Left renal cortex interstitium (tissue), 4 donors: ENCODE measurements around the gene TPST2. TPM values are rescaled to one million over a fixed set of nuclear protein-coding genes. Genes with fewer than 3 reads are reported as not detected.

Experiments used
- DNase-seq, 4 donors: peaks; one replicate each; pipeline ENCODE4 v3.0.0-alpha.2; 2013; ENCODE audit warnings: low read depth in 4 of 4, low spot score in 2 of 4, missing footprints in 1 of 4
- polyA plus RNA-seq, 4 donors: library from polyadenylated mRNA; unstranded; fragments of 120-200 nt; gene quantifications; one replicate each; pipeline ENCODE4 v1.2.1, GENCODE V29; 2013; ENCODE audit not compliant: insufficient read length in 4 of 4

The TPST2 gene
- polyA plus RNA-seq, 4 donors = 26.7 to 32.6 (median 29.1) TPM

GRCh38 chr22:26612652-26613051 is 22.7 kb upstream of the TPST2 start:
- DNase-seq = no peak

GRCh38 chr22:26610996-26611395 is 21.1 kb upstream of the TPST2 start:
- no peak for DNase-seq

GRCh38 chr22:26610072-26610958 is 20.4 kb upstream of the TPST2 start:
- no peak for DNase-seq

GRCh38 chr22:26609287-26609686 is 19.4 kb upstream of the TPST2 start:
- no peak for DNase-seq

- DNase-seq = no peak
Observed at GRCh38 chr22:26608129-26608528, 18.2 kb upstream of the TPST2 start.

- DNase-seq = no peak
Observed at GRCh38 chr22:26606611-26607010, 16.7 kb upstream of the TPST2 start.

- DNase-seq = no peak
Observed at GRCh38 chr22:26604368-26604767, 14.4 kb upstream of the TPST2 start.

GRCh38 chr22:26602127-26602526 is 12.2 kb upstream of the TPST2 start:
- DNase-seq = no peak

GRCh38 chr22:26601726-26602125 is 11.8 kb upstream of the TPST2 start:
- DNase-seq = no peak

- no peak for DNase-seq
Observed at GRCh38 chr22:26599505-26599904, 9.6 kb upstream of the TPST2 start.

- DNase-seq = no peak
Observed at GRCh38 chr22:26597480-26597879, 7.5 kb upstream of the TPST2 start.

GRCh38 chr22:26597026-26597425 is 7.1 kb upstream of the TPST2 start:
- no peak for DNase-seq

- DNase-seq = no peak
Observed at GRCh38 chr22:26593763-26594162, 3.8 kb upstream of the TPST2 start.

- no peak for DNase-seq
Observed at GRCh38 chr22:26592421-26592891, 2.5 kb upstream of the TPST2 start.

- no peak for DNase-seq
Observed at GRCh38 chr22:26589367-26589844, 526 bp downstream of the TPST2 start.

GRCh38 chr22:26588729-26589366 is 1.1 kb downstream of the TPST2 start:
- DNase-seq = no peak

- no peak for DNase-seq
Observed at GRCh38 chr22:26587991-26588613, 1.8 kb downstream of the TPST2 start.

GRCh38 chr22:26586556-26587325 is 3.2 kb downstream of the TPST2 start:
- DNase-seq = no peak

GRCh38 chr22:26585104-26585790 is 4.7 kb downstream of the TPST2 start:
- no peak for DNase-seq

- no peak for DNase-seq
Observed at GRCh38 chr22:26584010-26584409, 5.9 kb downstream of the TPST2 start.
